ENCODE measurements around the gene C1QTNF3.

GRCh38 chr5:34005211-34005610 lies 37.8 kb downstream of the C1QTNF3 start:
- TF ChIP-seq CTCF (IDR thresholded peaks at IDR 0.05) = no peak
- no peak for TF ChIP-seq POLR2AphosphoS5 (IDR thresholded peaks at IDR 0.05)
- TF ChIP-seq POLR2A (IDR thresholded peaks at IDR 0.05) = no peak

Data from transverse colon (tissue), 4 donors.